Nephron progenitor cell (in vitro differentiated cells): ENCODE data around the gene DOK3.

ENCODE experiments used
- DNase-seq: peaks from one replicate; pipeline ENCODE4 v3.0.0; 2021
- H3K27ac Mint-ChIP-seq: 2 replicates; pipeline ENCODE4 v1.8.0; 2021; ENCODE audit warnings: mild to moderate bottlenecking, moderate library complexity, mixed read lengths
- H3K27me3 Mint-ChIP-seq: 2 replicates; pipeline ENCODE4 v1.8.0; 2021; ENCODE audit warnings: mild to moderate bottlenecking, low read depth, mixed read lengths; ENCODE audit not compliant: poor library complexity
- H3K36me3 Mint-ChIP-seq: 2 replicates; pipeline ENCODE4 v1.8.0; 2021; ENCODE audit warnings: low read depth, mixed read lengths
- H3K4me1 Mint-ChIP-seq: 2 replicates; pipeline ENCODE4 v1.8.0; 2021; ENCODE audit warnings: mixed read lengths
- H3K4me3 Mint-ChIP-seq: 2 replicates; pipeline ENCODE4 v1.8.0; 2021; ENCODE audit warnings: mild to moderate bottlenecking, moderate library complexity, mixed read lengths
- H3K9me3 Mint-ChIP-seq: 2 replicates; pipeline ENCODE4 v1.8.0; 2021; ENCODE audit warnings: mild to moderate bottlenecking, moderate library complexity, mixed read lengths
- CTCF ChIP-seq: fragments of 200-600 bp; sonication (generic); IDR thresholded peaks from 2 replicates; pipeline ENCODE4 v1.5.0; 2021; ENCODE audit warnings: antibody characterized with exemption

DOK3 gene

GRCh38 chr5:177547736-177548135 lies 38.1 kb upstream of the DOK3 start:
- no peak overlapping the region for H3K4me3 Mint-ChIP-seq
- H3K27ac Mint-ChIP-seq = no peak overlapping the region
- peaks cover 36% of the 10 kb centered on the region for H3K36me3 Mint-ChIP-seq
- H3K9me3 Mint-ChIP-seq = no peaks in the 10 kb centered on the region
- peaks cover 22% of the 10 kb centered on the region for H3K4me1 Mint-ChIP-seq
- DNase-seq = no peak
- no peaks in the 10 kb centered on the region for H3K27me3 Mint-ChIP-seq
- TF ChIP-seq CTCF = no peak

GRCh38 chr5:177546258-177546741 lies 36.7 kb upstream of the DOK3 start:
- no peak overlapping the region for H3K4me3 Mint-ChIP-seq
- peak overlapping the region; percentile 1 for H3K27ac Mint-ChIP-seq
- DNase-seq = no peak
- no peaks in the 10 kb centered on the region for H3K27me3 Mint-ChIP-seq
- H3K4me1 Mint-ChIP-seq = peaks cover 12% of the 10 kb centered on the region
- H3K9me3 Mint-ChIP-seq = no peaks in the 10 kb centered on the region
- H3K36me3 Mint-ChIP-seq = peaks cover 38% of the 10 kb centered on the region
- TF ChIP-seq CTCF = no peak

- Mint-ChIP-seq H3K4me1 (peaks cover 12% of the 10 kb centered on the region), H3K4me3 (no peak overlapping the region), H3K9me3 (no peaks in the 10 kb centered on the region), H3K36me3 (peaks cover 37% of the 10 kb centered on the region), H3K27me3 (no peaks in the 10 kb centered on the region), H3K27ac (peak overlapping the region; percentile 1)
- no peak for TF ChIP-seq CTCF
- no peak for DNase-seq
These were observed 36.0 kb upstream of the DOK3 start for GRCh38 chr5:177545487-177546257.

- no peak overlapping the region for H3K27ac Mint-ChIP-seq
- peaks cover 36% of the 10 kb centered on the region for H3K36me3 Mint-ChIP-seq
- no peak overlapping the region for H3K4me3 Mint-ChIP-seq
- H3K9me3 Mint-ChIP-seq = no peaks in the 10 kb centered on the region
- peaks cover 2% of the 10 kb centered on the region for H3K27me3 Mint-ChIP-seq
- H3K4me1 Mint-ChIP-seq = peaks cover 21% of the 10 kb centered on the region
- TF ChIP-seq CTCF = no peak
- no peak for DNase-seq
These were observed 33.3 kb upstream of the DOK3 start for GRCh38 chr5:177542816-177543465.

- Mint-ChIP-seq H3K27ac (no peak overlapping the region), H3K4me3 (no peak overlapping the region), H3K27me3 (peaks cover 2% of the 10 kb centered on the region), H3K9me3 (no peaks in the 10 kb centered on the region), H3K36me3 (peaks cover 37% of the 10 kb centered on the region), H3K4me1 (peaks cover 14% of the 10 kb centered on the region)
- TF ChIP-seq CTCF = no peak
- DNase-seq = no peak
These were observed 30.8 kb upstream of the DOK3 start for GRCh38 chr5:177540438-177540837.
